Activated CD4-positive, alpha-beta T cell treated with anti-CD3 and anti-CD28 coated beads, Interleukin-10, Interleukin-2, amounts not matched to agents 100 ng/mL and 50 ng/mL, durations not matched to agents 16 hours and 8 hours (primary cell): ENCODE results near the gene BEST1.

Experiments
- DNase-seq: peaks from one replicate; pipeline ENCODE4 v3.0.0-alpha.2; 2020

Gene BEST1

GRCh38 chr11:61916737-61917333 is 33.3 kb upstream of the BEST1 start:
- DNase-seq = no peak

GRCh38 chr11:61917334-61918109 is 32.6 kb upstream of the BEST1 start, which contains the start of gene RAB3IL1:
Gene RAB3IL1 (minus strand): TSS chr11:61917566. CDS start chr11:61917367, 199 bp downstream.
- peak; percentile 9 for DNase-seq

- no peak for DNase-seq
These were observed 31.8 kb upstream of the BEST1 start for GRCh38 chr11:61918251-61918937.

DNA sequence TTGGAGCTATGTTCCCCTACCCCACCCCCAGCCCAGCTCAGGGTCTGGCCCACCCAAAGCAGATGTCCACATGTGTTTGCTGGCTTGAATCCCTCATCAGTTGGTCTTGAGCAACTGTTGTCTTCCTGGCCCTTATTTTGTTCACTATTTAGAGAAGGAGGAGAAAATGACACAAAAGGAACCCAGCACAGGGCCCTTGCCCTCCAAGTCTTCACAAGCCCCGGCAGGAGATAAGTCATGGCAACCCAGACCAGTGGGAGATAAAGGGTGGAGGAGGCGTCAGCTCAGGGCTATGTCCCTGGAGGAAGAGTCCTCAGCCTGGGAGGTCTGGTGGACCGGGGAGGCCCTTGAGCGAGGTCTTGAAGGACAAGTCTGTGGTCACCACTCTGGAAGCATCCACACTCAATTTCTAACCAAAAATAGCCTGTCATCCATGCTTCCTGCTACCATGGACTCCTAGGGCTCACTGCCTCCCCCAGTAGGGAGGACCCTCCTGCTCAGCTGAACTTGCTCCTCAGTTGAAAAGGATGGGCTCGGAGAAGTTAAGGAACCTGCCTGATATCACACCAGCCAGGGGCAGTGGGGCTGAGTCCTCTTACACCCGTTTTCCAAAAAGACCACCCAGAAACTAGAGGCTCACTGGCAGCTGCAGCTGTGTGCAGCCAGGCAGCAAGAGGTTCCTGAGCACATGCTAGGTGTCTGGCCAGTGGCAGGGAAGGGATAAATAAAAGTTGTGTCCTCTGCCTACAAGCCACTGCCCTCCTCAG is 31.0 kb upstream of the BEST1 start:
- DNase-seq = no peak

GRCh38 chr11:61919705-61920631 is 30.2 kb upstream of the BEST1 start:
- no peak for DNase-seq

GRCh38 chr11:61921446-61921845 is 28.7 kb upstream of the BEST1 start:
- DNase-seq = no peak

- DNase-seq = no peak
These were observed 27.6 kb upstream of the BEST1 start for GRCh38 chr11:61922539-61922938.

GRCh38 chr11:61923166-61924063 is 26.7 kb upstream of the BEST1 start:
- DNase-seq = no peak

DNA sequence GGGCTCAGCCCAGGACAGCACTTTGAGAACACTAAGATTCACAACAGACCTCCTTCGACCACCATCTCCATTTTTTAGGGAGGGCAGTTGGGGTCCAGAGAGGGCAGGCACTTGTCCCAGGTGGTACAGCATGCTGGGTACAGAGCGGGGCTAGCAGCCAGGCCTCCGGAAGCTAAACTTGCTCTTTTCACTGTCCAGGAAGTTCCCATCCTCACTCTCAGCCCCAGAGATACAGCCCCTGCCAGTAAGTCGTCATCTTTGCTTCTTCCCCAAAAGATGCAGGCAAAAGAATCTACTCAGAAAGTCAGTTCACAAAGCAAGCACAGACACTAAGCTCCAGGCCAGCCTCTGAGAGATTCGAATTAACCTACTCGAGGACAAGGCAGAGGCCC is 26.1 kb upstream of the BEST1 start:
- no peak for DNase-seq

DNA sequence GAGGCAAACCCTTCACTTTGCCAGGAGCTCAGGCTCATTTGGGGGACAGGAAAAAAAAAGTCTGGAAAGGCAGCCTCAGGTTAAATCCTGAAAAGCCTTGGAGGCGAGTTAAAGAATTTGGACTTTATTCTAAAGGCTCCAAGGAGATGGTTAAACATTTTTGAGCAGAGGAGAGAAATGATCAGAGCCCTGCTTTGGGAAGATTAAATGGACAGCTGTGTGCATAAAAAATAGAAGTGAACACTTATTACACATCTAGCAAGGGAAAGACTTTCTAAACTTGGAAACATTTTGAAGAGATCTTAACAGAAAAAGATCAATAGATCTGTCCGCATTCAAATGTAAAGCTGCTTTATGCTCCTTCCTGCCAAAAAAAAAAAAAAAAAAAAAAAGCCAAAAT is 24.4 kb upstream of the BEST1 start:
- no peak for DNase-seq

DNA sequence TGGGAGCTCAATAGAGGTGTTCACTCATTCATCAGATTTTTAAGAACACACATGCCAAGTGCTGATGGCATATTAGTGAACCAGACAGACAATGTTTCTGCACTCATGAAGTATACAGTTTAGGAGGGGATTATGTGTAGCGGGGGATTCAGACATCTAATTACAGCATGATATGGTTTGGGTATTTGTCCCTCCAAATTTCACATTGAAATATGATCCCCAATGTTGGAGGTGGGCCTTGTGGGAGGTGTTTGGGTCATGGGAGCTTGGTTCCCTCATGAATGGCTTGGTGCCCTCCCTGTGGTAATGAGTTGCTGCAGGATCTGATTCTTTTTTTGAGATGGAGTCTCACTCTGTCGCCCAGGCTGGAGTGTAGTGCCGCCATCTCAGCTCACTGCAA is 23.9 kb upstream of the BEST1 start:
- no peak for DNase-seq

DNA sequence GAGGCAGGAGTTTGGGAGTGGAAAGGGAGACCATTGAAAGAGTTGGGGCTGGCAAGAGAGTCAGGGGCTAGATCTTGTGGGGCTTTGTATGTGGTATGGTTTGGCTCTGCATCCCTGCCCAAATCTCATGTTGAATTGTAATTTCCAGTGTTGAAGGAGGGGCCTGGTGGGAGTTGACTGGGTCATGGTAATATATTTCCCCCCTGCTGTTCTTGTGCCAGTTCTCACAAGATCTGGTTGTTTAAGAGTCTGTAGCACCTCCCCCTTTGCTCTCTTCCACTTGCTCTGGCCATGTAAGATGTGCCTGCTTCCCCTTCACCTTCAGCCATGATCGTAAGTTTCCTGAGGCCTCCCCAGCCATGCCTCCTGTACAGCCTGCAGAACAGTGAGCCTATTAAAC is 22.6 kb upstream of the BEST1 start:
- DNase-seq = no peak

DNA sequence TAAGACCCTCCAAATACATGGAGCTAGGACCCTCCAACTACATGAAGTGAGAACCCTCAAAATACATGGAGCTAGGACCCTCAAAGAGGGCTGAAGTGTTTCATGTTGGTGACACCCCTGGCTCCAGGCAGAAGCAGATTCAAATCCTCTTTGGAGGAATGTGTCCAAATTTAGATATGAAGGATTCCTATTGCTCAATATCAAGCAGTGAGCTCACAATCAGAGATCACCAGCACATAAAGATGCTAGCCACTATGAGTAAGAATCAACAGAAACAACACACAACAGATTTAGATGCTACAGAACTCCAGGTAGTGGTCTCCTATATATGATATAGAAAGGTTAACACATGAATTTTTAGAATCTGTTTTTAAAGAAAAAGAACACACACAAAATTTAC is 21.5 kb upstream of the BEST1 start:
- DNase-seq = no peak

- DNase-seq = no peak
These were observed 19.2 kb upstream of the BEST1 start for GRCh38 chr11:61930933-61931332.

GRCh38 chr11:61935861-61936260 is 14.3 kb upstream of the BEST1 start:
- DNase-seq = no peak

DNA sequence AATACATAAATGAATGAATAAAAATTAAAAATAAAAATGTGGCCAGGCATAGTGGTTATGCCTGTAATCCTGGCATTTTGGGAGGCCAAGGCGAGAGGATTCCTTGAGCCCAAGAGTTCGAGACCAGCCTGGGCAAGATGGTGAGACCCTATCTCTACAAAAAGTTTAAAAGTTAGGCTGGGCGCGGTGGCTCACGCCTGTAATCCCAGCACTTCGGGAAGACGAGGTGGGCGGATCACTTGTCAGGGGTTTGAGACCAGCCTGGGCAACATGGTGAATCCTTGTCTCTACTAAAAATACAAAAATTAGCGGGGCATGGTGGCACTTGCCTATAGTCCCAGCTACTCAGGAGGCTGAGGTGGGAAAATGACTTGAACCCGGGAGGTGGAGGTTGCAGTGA is 9.7 kb upstream of the BEST1 start:
- no peak for DNase-seq

DNA sequence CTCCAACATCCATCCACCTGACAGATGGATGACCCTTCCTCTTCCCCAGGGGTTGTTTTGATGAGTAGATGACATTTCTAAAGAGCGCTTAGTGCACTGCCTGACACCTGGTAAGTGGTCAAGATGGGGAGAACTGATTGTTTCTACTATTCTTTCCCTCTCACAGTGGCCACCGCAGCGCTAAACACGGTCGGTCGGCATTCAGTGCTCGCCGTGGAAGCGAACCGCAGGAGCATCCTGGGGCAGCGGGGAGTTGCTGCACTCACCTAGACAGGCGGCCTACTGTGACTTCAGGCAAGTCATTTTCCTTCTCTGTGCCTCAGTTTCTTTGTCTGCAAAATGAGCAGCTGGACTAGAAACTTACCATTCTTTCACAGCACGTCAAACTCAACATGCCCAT is 5.0 kb upstream of the BEST1 start:
- DNase-seq = no peak

DNA sequence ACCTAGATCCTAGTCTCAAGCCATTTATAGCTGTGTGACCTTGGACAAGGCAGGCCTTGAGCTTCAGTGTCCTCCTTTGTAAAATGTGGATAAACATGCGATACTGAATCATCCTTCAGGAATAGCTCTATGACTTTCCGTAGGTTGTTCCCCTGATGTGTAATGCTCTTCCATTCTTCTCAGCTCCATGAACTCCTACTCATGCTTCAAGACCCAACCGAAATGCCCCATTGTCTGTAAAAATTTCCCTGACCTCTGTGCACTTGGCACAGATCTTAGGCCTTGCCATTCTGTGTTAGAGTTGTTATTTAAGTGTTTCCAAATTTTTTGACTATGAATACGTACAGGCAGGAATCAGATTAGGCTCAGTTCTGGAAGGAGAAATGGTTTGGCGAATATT is 3.3 kb upstream of the BEST1 start:
- no peak for DNase-seq

- DNase-seq = peak; percentile 74
These were observed 2.5 kb upstream of the BEST1 start for GRCh38 chr11:61947486-61948210.

DNA sequence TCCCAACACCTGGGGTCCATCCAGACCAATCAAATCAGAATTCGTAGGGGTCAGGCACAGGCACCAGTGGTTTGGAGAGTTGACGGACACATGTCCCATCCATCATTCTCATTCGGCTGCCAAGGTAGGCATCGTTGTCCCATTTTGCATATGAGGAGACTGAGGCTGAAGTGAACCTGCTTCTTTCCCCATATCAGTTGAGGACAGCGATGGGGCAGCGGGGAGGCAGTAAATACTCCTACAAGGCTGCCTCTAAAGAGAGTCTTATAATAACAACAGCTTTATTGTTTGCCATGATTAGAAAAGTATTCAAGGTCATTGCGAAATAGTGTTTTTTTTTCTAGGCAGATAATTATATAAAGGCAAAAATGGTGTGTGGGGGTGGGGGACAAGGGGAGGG is 1.6 kb upstream of the BEST1 start:
- no peak for DNase-seq
